Stimulated activated CD4-positive, alpha-beta T cell treated with anti-CD3 and anti-CD28 coated beads, Interleukin-2, amount 100 ng/mL, for 48 hours (primary cell): ENCODE results near the gene EMCN.
"Not testable (repeated sequence)": the region's sequence is repeated elsewhere in the genome, so short reads cannot be mapped to it uniquely, and the experiment has no call there.

Experiments used
- DNase-seq, 2 donors: peaks; one replicate each; pipeline ENCODE4 v3.0.0-alpha.2; 2020

EMCN gene

GRCh38 chr4:100517864-100518341 lies at the start of gene EMCN:
TSS of gene EMCN (minus strand) at chr4:100518022. CDS start at chr4:100517914, 108 bp downstream.
- DNase-seq: no peak

DNA sequence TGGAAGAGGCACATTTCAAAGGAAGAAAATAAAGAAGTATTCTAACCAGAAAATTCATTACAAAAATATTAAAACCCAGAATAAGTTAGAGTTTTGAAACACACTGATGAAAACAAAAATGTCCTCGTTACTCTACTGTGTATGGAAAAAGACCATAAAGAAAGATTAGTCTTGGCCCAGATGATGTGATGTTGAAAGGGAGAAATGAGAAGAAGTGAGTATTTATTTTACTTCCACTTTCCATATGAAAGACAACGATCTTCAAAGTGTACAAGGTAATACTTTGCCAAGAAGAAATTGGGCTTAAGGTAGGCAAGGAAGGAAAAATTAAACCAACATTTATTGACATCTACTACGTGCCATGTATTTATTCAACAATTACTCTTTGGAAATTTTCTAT lies 48.6 kb upstream of the EMCN start:
- DNase-seq: no peak

- no peak for DNase-seq
Observed at GRCh38 chr4:100557306-100557705, 39.5 kb upstream of the EMCN start.

DNA sequence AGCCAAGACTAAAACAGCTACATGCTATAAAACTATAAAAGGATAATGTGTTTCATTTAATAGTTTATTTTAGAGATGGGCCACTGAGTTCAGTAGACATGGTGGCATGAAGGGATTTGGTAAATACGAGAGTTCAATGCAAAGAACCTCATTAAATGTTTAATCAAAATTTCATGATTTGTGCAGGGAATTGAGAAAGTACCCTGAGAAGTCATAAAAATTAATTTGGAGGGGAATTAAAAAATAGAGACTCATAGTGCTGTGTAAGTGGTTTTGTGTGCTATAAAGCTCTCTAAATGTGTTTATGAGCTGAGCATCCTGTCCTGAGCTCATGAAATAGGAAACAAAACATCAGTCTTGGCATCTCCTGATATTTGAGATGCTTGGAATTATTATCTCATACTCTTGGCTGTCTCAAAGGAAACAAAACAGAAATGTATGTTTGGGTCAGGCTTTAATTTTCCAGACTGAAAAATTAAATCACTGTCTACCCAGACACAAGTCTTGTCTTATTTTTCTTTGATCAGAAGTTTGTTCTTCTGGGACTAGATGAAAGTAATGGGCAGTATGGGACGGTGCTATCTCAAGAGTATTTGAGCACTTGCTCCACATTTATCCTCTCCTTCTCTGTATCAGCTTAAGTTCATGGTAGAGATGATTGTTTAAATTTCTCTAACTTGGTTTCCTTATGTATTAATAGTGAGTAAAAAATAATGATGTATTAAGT lies 38.0 kb upstream of the EMCN start:
- DNase-seq: no peak

DNA sequence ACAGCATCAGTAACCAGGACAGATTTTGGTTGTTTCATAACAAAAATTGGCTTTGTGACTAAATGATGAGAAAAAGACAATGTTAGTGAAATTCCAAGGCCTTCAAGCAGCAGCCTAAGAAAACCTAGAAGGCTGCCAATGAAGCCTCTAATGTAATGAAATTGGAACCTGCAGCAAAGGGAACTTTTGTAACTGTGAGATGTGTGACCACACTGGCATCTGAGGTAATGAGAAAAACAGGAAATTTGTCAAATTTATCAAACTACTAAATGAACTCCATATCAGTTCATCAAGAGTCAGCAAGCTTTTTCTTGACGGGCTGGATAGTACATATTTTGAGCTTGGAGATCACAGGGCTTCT lies 30.4 kb upstream of the EMCN start:
- no peak for DNase-seq

- DNase-seq: no peak
Observed at GRCh38 chr4:100547541-100548199, 29.8 kb upstream of the EMCN start.

GRCh38 chr4:100545427-100545826 lies 27.6 kb upstream of the EMCN start:
- no peak for DNase-seq

GRCh38 chr4:100540131-100540530 lies 22.3 kb upstream of the EMCN start:
- DNase-seq: no peak

- no peak for DNase-seq
Observed at GRCh38 chr4:100539706-100540105, 21.9 kb upstream of the EMCN start.

GRCh38 chr4:100533741-100534140 lies 15.9 kb upstream of the EMCN start:
- DNase-seq: no peak

GRCh38 chr4:100530161-100530560 lies 12.3 kb upstream of the EMCN start:
- DNase-seq: not testable (repeated sequence)

- no peak for DNase-seq
Observed at GRCh38 chr4:100525686-100526085, 7.9 kb upstream of the EMCN start.

DNA sequence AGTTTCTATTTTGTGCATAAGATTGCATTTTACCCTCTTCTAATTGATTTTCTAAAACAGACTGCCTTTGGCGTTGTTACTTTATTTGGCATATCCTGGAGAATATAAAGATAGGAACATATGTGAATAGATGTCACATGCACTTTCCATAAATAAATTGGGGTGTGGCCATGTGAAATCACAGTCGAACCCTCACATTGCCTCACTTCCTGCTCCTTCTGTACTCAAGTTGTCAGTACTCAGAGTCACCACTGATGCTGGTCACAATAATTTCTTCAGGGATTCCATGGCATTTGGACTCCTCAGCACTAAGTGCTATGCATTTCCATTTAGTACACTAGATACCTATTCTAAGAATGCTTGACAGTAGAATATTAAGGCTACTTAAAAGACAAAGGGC lies 1.4 kb upstream of the EMCN start:
- DNase-seq: no peak

GRCh38 chr4:100516225-100516624 lies 1.6 kb downstream of the EMCN start:
- no peak for DNase-seq

DNA sequence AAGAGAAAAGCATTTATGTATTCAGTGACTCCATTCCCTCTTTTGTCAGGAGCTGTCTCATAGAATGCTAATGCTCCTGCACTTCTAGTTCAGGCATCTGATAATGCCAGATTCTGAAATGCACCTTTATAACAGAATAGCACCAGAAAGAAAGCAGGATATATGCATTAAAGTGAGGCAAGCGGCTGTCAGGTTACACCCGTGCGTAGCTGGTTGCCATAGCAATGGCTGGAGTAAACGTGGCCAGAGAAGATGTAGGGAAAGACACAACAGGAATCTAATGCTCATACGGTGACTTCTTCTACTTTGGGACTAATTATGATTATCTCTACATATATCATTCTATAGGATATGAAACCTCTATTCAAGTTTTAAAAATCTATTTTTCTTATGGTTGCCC lies 5.9 kb downstream of the EMCN start:
- no peak for DNase-seq

- DNase-seq: no peak
Observed at GRCh38 chr4:100510551-100510950, 7.3 kb downstream of the EMCN start.

DNA sequence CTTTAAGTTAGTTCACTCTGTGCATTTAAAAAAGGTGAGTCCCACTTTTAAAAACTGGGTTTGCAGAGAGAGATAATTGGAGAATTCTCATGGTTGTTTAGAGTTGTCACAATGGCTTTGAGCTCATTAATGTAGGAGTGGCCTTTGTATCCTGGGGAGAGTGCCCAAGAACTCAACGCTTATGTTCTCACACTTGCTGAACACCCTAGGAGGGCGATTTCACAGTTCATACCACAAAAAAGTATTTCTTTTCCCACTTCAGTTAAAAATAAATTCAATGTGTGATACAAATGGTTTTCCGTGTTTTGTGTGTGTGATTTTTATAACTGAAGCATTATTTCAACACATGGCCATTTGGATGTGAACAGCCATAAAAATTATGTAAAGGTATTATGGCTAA lies 8.4 kb downstream of the EMCN start:
- DNase-seq: no peak

DNA sequence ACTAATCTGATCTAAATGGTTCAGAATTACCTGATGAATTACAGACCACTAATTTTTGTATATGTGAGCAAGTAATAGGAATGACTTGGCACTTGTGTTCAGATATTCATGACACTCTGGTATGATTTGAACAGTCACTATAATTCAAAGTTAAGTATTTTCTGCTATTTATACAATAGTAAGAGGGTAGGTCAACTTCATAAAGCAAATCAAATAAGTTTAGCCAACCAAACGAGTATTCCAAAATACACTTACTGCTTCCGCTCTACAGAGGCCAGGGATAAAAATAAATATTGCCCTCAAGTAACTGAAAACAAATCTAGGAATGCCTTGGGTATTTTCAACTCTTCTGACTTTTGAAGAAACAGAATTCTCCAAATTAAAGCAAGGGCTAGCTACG lies 9.1 kb downstream of the EMCN start:
- no peak for DNase-seq

- no peak for DNase-seq
Observed at GRCh38 chr4:100504086-100504874, 13.5 kb downstream of the EMCN start.

DNA sequence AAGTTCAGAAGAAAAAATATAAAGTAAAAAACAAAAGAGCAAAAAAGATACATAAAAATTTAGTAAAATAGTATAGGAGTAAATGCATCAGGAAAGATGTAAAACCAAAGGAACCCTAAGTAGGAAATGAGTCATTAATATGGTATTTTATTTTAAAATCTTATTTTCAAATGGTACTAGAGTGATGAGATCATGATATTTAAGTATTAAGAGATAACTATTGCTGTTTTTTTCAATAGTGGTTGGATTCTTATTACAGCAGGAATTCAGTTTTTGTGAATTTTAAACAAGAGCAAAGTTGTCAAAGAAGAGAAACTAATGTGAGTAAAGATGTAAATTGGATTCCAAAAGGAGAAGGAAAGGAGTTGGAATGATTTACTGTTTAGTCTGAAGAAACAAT lies 20.0 kb downstream of the EMCN start:
- DNase-seq: no peak

DNA sequence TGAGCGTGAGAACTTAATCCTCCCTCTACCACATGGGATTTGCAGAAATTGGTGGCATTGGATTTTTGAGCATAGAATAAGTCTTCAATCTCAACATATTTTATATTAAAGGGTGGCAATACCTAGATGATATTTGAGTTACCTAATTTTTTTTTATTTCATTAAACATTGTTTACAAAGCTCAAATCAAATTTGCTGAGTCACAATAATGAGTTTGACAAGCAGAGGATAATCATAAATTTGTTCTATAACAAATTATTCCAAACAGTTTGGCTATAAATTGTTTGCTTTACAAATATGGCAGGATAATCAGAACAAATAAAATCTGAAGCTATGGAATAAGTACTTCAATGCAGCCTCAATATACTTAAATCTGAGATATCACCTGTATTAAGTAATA lies 22.7 kb downstream of the EMCN start:
- DNase-seq: no peak

DNA sequence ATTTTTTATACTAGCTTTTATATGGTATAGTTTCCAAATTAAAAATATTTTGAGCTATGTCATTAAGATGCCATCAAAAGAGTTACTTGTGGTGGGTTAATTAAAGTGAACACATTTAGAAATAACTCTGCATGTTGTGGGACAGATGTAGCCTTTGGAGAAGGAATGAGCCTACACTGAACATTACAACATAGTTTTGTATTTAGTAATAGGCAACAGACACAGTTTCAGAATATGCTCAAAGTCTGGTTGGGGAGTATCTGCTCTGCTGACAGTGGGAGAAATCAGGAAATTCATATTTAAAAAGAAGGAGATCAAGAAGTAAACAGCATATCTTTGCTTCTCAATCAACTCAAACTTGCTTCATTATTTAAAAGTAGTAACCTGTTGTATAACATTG lies 23.7 kb downstream of the EMCN start:
- no peak for DNase-seq

DNA sequence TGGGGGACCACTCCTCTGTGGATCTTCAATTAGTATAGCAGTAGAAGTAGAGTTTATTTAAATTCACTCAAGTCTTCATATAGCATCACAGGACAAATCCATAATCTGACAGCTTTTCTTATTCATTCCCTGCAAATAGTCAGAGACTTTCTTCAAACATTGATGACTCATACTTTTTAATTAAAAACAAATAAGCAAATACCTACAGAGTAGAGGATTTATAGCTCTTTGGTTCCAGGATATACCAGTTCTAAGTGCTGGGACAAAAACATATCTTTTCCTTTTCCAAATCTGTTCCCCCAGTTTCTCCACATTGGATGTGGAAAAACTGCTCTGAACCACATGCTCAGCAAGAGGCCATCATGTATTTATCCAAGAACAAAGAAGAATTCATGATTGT lies 24.1 kb downstream of the EMCN start:
- no peak for DNase-seq

GRCh38 chr4:100492129-100492528 lies 25.7 kb downstream of the EMCN start:
- no peak for DNase-seq
